HepG2 (cell line): ENCODE results near the gene MAB21L4. TPM values are rescaled to one million over a fixed set of nuclear protein-coding genes. Genes with fewer than 3 reads are reported as not detected.
A peak's percentile ranks its signal among the peaks of the same experiment; 100 is the strongest.

Experiments used
- ARID2 ChIP-seq: sonication (generic); formaldehyde crosslinking; IDR thresholded peaks from 2 replicates; pipeline ENCODE4 v1.8.1; 2022; ENCODE audit warnings: mild to moderate bottlenecking, missing genetic modification reagents, borderline replicate concordance
- CREB1 ChIP-seq, 2 experiments: fragments of 450-650 bp in 1 of 2; IDR thresholded peaks; 2 replicates each; pipeline ENCODE4 v1.6.1; 2016 to 2017; ENCODE audit warnings: control low read depth in 1 of 2, mild to moderate bottlenecking in 1 of 2, missing compliant biosample characterization in 1 of 2, missing genetic modification characterization in 1 of 2
- GFI1 ChIP-seq: sonication (generic); formaldehyde crosslinking; IDR thresholded peaks from 2 replicates; pipeline ENCODE4 v1.5.0; 2020; ENCODE audit warnings: missing genetic modification reagents, mild to moderate bottlenecking, borderline replicate concordance
- IRF2 ChIP-seq: IDR thresholded peaks from 2 replicates; pipeline ENCODE4 v1.6.1; 2018; ENCODE audit warnings: missing genetic modification reagents, missing compliant biosample characterization
- NFIC ChIP-seq: IDR thresholded peaks from 2 replicates; pipeline ENCODE4 v1.6.1; 2012; ENCODE audit warnings: mild to moderate bottlenecking, low read length, inconsistent platforms
- NR2F2 ChIP-seq: IDR thresholded peaks from 2 replicates; pipeline ENCODE4 v1.6.1; 2012; ENCODE audit warnings: low read depth, inconsistent platforms, borderline replicate concordance
- REPIN1 ChIP-seq: sonication (generic); formaldehyde crosslinking; IDR thresholded peaks from 2 replicates; pipeline ENCODE4 v1.8.0; 2022; ENCODE audit warnings: missing genetic modification reagents, low read depth, mild to moderate bottlenecking, borderline replicate concordance
- SOX5 ChIP-seq: IDR thresholded peaks from 2 replicates; pipeline ENCODE4 v1.6.1; 2016; ENCODE audit warnings: borderline replicate concordance
- ZFX ChIP-seq: sonication (generic); formaldehyde crosslinking; IDR thresholded peaks from 2 replicates; pipeline ENCODE4 v1.4.0; 2020; ENCODE audit warnings: mild to moderate bottlenecking, low read depth, missing genetic modification reagents, moderate library complexity
- ZNF10 ChIP-seq: sonication (generic); formaldehyde crosslinking; IDR thresholded peaks from 2 replicates; pipeline ENCODE4 v1.4.0; 2020; ENCODE audit warnings: mild to moderate bottlenecking, low read depth, missing genetic modification reagents, borderline replicate concordance
- ZNF292 ChIP-seq: sonication (generic); formaldehyde crosslinking; IDR thresholded peaks from 2 replicates; pipeline ENCODE4 v1.8.1; 2022; ENCODE audit warnings: mild to moderate bottlenecking, low read depth, missing genetic modification reagents, borderline replicate concordance
- ZNF430 ChIP-seq: sonication (generic); formaldehyde crosslinking; IDR thresholded peaks from 2 replicates; pipeline ENCODE4 v1.9.0; 2021; ENCODE audit warnings: mild to moderate bottlenecking, missing genetic modification reagents
- polyA plus RNA-seq, 8 experiments: library from polyadenylated mRNA; depleted of rRNA in 3 of 8; stranded (reverse) in 7 of 8; unstranded in 1 of 8; fragments of >200 nt; fragmentation: Illumina TruSeq in 4 of 8; extraction: Trizol in 4 of 8; gene quantifications; 2 replicates each; pipeline versions ENCODE4 v1.2.1 to v1.2.3, GENCODE V29; 2011 to 2016; ENCODE audit warnings: low read depth in 4 of 8, missing spikeins in 1 of 8, mixed read lengths in 1 of 8; ENCODE audit not compliant: insufficient read depth in 1 of 8
- total RNA-seq, 5 experiments: library from RNA; depleted of rRNA; stranded (reverse); fragments of >200 nt; fragmentation: Illumina TruSeq; extraction: Trizol; gene quantifications; 2 replicates each; pipeline ENCODE4 v1.2.3, GENCODE V29; 2016; ENCODE audit warnings: low read depth in 1 of 5
- TF ChIP-seq, protein P1 (sequence below): IDR thresholded peaks from 2 replicates; pipeline ENCODE4 v1.6.1; 2016; ENCODE audit warnings: missing compliant biosample characterization, missing genetic modification reagents, borderline replicate concordance
- TF ChIP-seq, protein P2 (sequence below): IDR thresholded peaks from 2 replicates; pipeline ENCODE4 v1.4.0; 2020; ENCODE audit warnings: mild to moderate bottlenecking, missing genetic modification reagents
- TF ChIP-seq, protein P3 (sequence below): sonication (generic); formaldehyde crosslinking; IDR thresholded peaks from 2 replicates; pipeline ENCODE4 v1.9.0; 2022; ENCODE audit warnings: low read depth, missing genetic modification reagents
- TF ChIP-seq, protein P4 (sequence below): IDR thresholded peaks from 2 replicates; pipeline ENCODE4 v1.6.1; 2018; ENCODE audit warnings: missing genetic modification reagents, mild to moderate bottlenecking, missing compliant biosample characterization

MAB21L4 gene
- total and polyA plus RNA-seq, 2 of the 13 experiments (the other 11 are each of a cell fraction or from before 2014, with no cell fraction given) = 3.0 to 14.0 TPM

DNA sequence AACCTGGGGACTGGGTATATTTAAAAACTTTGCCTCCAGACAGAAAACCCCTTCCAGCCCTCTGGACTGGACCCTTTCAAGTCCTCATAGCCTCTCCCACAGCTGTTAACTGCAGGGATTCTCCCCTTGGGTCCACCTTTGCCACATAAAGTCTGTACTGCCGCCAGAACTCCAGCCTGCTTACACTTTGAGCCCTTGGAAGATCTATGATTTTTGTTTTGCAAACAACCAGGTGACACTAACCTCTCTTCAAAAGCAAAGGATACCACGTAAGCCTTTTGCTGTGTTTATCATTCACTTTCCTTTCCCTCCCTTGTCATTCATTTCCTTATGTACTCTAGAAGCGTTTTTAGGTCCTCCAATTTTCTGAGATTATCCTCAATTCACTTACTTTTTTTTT, 31.5 kb downstream of the MAB21L4 start (continued):
- TF ChIP-seq, protein P1, sequence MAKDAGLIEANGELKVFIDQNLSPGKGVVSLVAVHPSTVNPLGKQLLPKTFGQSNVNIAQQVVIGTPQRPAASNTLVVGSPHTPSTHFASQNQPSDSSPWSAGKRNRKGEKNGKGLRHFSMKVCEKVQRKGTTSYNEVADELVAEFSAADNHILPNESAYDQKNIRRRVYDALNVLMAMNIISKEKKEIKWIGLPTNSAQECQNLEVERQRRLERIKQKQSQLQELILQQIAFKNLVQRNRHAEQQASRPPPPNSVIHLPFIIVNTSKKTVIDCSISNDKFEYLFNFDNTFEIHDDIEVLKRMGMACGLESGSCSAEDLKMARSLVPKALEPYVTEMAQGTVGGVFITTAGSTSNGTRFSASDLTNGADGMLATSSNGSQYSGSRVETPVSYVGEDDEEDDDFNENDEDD (CRISPR knock-in tag) = no peak
- TF ChIP-seq IRF2 (peak; percentile 49; the same call in 1 of the 2 replicates), GFI1 (CRISPR knock-in tag) (peak; percentile 69; the same call in 1 of the 2 replicates), ZFX (CRISPR knock-in tag) (0 out of 2 replicates have a peak, but pooled peaks have one; percentile 9), ZNF292 (CRISPR knock-in tag) (peak; percentile 20; the same call in 1 of the 2 replicates), ZNF430 (CRISPR knock-in tag) (0 out of 2 replicates have a peak, but pooled peaks have one; percentile 44), REPIN1 (CRISPR knock-in tag) (peak; percentile 41; the same call in 1 of the 2 replicates), CREB1 (IDR thresholded peaks at IDR 0.05) (0 out of 2 replicates have a peak, but pooled peaks have one; percentile 47), CREB1 (CRISPR knock-in tag; IDR thresholded peaks at IDR 0.05) (peak; percentile 67; the same call in 1 of the 2 replicates), NFIC (0 out of 2 replicates have a peak, but pooled peaks have one; percentile 71), ARID2 (no peak), ZNF10 (CRISPR knock-in tag) (no peak), NR2F2 (peak; percentile 58; the same call in 1 of the 2 replicates), SOX5 (CRISPR knock-in tag) (peak; percentile 78)
- TF ChIP-seq, protein P2, sequence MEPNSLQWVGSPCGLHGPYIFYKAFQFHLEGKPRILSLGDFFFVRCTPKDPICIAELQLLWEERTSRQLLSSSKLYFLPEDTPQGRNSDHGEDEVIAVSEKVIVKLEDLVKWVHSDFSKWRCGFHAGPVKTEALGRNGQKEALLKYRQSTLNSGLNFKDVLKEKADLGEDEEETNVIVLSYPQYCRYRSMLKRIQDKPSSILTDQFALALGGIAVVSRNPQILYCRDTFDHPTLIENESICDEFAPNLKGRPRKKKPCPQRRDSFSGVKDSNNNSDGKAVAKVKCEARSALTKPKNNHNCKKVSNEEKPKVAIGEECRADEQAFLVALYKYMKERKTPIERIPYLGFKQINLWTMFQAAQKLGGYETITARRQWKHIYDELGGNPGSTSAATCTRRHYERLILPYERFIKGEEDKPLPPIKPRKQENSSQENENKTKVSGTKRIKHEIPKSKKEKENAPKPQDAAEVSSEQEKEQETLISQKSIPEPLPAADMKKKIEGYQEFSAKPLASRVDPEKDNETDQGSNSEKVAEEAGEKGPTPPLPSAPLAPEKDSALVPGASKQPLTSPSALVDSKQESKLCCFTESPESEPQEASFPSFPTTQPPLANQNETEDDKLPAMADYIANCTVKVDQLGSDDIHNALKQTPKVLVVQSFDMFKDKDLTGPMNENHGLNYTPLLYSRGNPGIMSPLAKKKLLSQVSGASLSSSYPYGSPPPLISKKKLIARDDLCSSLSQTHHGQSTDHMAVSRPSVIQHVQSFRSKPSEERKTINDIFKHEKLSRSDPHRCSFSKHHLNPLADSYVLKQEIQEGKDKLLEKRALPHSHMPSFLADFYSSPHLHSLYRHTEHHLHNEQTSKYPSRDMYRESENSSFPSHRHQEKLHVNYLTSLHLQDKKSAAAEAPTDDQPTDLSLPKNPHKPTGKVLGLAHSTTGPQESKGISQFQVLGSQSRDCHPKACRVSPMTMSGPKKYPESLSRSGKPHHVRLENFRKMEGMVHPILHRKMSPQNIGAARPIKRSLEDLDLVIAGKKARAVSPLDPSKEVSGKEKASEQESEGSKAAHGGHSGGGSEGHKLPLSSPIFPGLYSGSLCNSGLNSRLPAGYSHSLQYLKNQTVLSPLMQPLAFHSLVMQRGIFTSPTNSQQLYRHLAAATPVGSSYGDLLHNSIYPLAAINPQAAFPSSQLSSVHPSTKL (CRISPR knock-in tag) = peak; percentile 79
- TF ChIP-seq, protein P3, sequence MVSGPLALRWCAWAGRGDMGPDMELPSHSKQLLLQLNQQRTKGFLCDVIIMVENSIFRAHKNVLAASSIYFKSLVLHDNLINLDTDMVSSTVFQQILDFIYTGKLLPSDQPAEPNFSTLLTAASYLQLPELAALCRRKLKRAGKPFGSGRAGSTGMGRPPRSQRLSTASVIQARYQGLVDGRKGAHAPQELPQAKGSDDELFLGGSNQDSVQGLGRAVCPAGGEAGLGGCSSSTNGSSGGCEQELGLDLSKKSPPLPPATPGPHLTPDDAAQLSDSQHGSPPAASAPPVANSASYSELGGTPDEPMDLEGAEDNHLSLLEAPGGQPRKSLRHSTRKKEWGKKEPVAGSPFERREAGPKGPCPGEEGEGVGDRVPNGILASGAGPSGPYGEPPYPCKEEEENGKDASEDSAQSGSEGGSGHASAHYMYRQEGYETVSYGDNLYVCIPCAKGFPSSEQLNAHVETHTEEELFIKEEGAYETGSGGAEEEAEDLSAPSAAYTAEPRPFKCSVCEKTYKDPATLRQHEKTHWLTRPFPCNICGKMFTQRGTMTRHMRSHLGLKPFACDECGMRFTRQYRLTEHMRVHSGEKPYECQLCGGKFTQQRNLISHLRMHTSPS = peak; percentile 60; the same call in 1 of the 2 replicates
- TF ChIP-seq, protein P4, sequence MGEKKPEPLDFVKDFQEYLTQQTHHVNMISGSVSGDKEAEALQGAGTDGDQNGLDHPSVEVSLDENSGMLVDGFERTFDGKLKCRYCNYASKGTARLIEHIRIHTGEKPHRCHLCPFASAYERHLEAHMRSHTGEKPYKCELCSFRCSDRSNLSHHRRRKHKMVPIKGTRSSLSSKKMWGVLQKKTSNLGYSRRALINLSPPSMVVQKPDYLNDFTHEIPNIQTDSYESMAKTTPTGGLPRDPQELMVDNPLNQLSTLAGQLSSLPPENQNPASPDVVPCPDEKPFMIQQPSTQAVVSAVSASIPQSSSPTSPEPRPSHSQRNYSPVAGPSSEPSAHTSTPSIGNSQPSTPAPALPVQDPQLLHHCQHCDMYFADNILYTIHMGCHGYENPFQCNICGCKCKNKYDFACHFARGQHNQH (CRISPR knock-in tag) = peak; percentile 58; the same call in 1 of the 2 replicates
